IPS DF 6.9 (cell line): ENCODE results near the gene LRRC74B.
"Not testable (repeated sequence)": the region's sequence is repeated elsewhere in the genome, so short reads cannot be mapped to it uniquely, and the experiment has no call there.

Experiments used
- DNase-seq: peaks from one replicate; pipeline ENCODE4 v3.0.0-alpha.2; 2013; ENCODE audit warnings: low read depth, low spot score
- H3K27ac ChIP-seq: one replicate; pipeline ENCODE4 v1.5.1; 2013; ENCODE audit warnings: low read length, control low read depth
- H3K27me3 ChIP-seq: 2 replicates; pipeline ENCODE4 v1.6.1; 2013; ENCODE audit warnings: mild to moderate bottlenecking, low read length; ENCODE audit not compliant: control insufficient read depth, insufficient read depth
- H3K36me3 ChIP-seq: 2 replicates; pipeline ENCODE4 v1.6.1; 2013; ENCODE audit warnings: low read length; ENCODE audit not compliant: control insufficient read depth, insufficient read depth
- H3K4me1 ChIP-seq: 2 replicates; pipeline ENCODE4 v1.6.1; 2013; ENCODE audit warnings: low read length; ENCODE audit not compliant: control insufficient read depth, insufficient read depth
- H3K4me3 ChIP-seq: 2 replicates; pipeline ENCODE4 v1.5.1; 2013; ENCODE audit warnings: mild to moderate bottlenecking, low read length
- H3K9me3 ChIP-seq: 2 replicates; pipeline ENCODE4 v1.6.1; 2013; ENCODE audit warnings: low read length, inconsistent platforms; ENCODE audit not compliant: control insufficient read depth, insufficient read depth
- WGBS: extraction: QIAGEN DNeasy Blood & Tissue Kit; methylation state at CpG from one replicate; pipeline ENCODE4 v1.1.7; 2013; ENCODE audit warnings: mixed read lengths, missing lambda C conversion rate; ENCODE audit not compliant: insufficient read length, insufficient coverage; 5-methylcytosine and 5-hydroxymethylcytosine counted together

Gene LRRC74B

DNA sequence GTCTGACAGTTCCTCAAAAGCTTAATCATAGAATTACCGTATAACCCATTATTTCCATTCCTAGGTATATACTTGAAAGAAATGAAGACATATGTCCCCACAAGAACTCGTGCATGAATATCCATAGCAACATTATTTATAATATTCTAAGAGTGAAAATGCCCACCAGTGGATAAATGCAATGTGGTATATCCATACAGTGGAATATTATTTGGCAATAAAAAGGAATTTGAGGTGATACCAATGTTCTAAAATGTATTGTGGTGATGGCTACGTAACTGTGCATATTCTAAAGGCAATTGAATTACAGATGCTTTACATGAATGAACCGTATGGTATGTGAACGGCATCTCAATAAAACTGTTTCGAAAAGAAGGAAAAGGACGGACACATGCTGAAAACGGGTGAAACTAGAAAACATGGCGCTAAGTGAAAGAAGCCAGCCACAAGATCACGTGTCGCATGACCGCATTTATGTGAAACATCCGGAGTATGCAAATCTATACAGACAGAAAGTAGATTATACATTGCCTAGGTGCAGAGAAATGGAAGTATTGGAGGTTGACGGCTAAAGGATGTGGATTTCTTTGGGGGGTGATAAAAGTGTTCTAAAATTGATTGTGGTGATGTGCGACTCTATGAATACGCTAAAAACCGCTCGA is 16.0 kb downstream of the LRRC74B start:
- not testable (repeated sequence) for H3K4me3 ChIP-seq, DNase-seq, H3K36me3 ChIP-seq, H3K9me3 ChIP-seq, H3K27ac ChIP-seq, H3K4me1 ChIP-seq, H3K27me3 ChIP-seq
- no CpG with 5 or more reads among the region's 18 CpGs for WGBS

DNA sequence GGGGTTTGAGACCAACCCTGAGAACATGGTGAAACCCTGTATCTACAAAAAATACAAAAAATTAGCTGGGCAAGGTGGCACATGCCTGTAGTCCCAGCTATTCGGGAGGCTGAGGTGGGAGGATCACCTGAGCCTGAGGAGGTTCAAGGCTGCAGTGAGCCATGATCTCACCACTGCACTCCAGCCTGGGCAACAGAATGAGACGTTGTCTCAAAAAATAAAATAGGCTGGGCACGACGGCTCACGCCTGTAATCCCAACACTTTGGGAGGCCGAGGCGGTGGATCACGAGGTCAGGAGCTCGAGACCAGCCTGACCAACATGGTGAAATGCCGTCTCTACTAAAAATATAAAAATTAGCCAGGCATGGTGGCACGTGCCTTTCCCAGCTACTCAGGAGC is 18.7 kb downstream of the LRRC74B start:
- H3K4me3 ChIP-seq, H3K27ac ChIP-seq, DNase-seq, H3K36me3 ChIP-seq, H3K4me1 ChIP-seq, H3K27me3 ChIP-seq, H3K9me3 ChIP-seq: not testable (repeated sequence)
- WGBS: no CpG with 5 or more reads among the region's 11 CpGs

DNA sequence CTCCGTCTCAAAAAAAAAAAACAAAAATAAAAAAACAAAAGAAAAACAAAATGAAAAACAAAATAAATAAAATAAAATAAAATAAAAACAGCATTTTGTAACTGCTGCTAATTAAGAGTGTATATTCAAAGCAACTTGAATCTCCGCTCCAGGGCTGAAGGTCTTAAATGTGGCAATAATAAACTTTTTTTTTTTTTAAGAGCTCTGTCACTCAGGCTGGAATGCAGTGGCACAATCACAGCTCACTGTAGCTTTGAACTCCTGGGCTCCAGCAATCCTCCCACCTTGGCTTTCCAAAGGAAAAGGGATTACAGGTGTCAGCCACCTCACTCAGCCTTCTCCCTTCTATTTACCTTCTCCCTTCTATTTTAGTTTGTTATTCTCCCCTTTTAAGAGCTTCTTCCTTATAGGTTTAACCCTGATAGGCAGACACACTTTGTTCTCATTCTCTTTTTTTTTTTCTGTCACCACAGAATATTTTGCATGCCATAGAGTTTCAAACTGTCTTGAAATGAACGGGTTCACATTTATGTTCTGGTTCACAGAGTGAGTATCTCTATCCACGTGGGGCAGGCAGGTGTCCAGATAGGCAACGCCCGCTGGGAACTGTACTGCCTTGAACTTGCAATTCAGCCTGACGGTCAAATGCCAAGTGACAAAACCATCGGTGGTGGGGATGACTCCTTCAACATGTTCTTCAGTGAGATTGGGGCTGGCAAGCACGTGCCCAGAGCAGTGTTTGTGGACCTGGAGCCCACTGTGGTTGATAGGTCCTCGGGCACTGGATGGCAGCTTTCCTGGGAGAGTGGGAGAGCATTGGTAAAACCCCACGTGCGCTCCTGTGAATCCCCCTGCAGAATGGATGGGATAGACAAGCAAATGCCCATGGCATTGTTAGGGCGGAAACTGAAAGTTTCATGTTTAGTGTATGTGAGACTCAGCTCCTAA is 19.4 kb downstream of the LRRC74B start:
- Histone ChIP-seq H3K9me3 (no peaks in the 10 kb centered on the region), H3K36me3 (no peaks in the 10 kb centered on the region), H3K27me3 (no peaks in the 10 kb centered on the region), H3K4me1 (no peaks in the 10 kb centered on the region), H3K4me3 (no peak overlapping the region), H3K27ac (no peak overlapping the region)
- no peak for DNase-seq
- no CpG with 5 or more reads among the region's 13 CpGs for WGBS

DNA sequence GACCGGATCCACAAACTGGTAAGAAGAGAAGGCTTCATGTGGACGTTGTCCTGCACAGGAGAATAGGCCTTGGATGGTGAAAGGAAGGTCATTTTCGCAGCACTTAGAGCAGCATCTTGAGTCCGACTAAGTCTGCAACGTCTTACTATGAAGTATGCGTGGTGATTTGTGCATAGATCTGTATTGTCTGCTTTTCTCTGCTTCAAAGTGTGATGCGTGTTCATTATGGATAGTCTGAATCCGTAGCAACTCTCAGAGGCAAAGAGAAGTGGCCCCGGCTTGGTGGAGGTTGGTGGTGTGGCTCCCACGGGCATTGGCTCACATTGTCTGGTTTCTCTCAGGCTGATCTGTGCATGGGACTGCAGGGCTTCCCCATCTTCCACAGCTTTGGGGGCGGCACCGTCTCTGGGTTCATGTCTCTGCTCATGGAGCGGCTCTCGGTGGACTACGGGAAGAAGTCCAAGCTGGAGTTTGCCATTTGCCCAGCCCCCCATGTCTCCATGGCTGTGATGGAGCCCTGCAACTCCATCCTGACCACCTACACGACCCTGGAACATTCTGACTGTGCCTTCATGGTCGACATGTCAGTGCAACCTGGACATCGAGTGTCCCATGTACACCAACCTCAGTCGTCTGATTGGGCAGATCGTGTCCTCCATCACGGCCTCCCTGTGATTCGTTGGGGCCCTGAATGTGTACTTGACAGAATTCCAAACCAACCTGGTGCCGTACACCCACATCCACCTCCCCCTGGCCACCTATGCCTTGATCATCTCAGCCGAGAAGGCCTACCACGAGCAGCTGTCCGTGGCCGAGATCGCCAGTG is 21.5 kb downstream of the LRRC74B start:
- Histone ChIP-seq H3K9me3 (no peaks in the 10 kb centered on the region), H3K4me3 (no peak overlapping the region), H3K27ac (no peak overlapping the region), H3K27me3 (no peaks in the 10 kb centered on the region), H3K4me1 (no peaks in the 10 kb centered on the region), H3K36me3 (no peaks in the 10 kb centered on the region)
- WGBS: no CpG with 5 or more reads among the region's 28 CpGs
- no peak for DNase-seq

DNA sequence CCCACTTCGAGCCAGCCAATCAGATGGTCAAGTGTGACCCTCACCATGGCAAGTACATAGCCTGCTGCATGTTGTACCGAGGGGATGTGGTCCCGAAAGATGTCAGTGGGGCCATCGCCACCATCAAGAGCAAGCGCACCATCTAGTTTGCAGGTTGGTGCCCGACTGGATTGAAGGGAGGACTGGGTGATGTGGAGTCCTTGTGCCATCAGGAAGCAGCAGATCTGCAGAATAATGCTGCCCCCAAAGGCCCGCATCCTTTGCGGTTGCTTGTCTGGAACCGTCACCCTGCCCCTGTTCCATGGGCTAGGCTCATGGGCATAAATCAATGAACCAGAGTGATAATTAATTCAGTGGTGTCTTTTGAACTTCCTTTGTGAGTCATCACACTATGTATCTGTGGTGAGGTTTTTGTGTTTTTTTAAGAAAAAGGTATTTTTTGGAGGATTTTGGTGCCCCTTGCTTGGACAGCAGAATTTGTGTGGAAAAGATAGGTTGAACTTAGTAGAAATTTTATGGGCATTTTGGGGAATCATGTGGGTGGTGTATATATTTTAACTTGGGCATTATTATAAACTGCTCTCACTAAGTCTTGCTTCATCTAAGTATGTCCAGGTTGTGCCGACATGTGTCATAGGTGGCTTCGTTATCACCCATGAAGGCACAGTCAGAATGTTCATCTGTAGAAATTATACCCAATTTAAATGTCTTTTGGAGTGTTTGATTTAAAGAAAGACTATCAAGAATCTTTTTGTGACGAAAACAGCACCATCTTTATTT is 22.3 kb downstream of the LRRC74B start:
- no peak for DNase-seq
- no peaks in the 10 kb centered on the region for H3K4me1 ChIP-seq
- no peak overlapping the region for H3K27ac ChIP-seq
- WGBS: no CpG with 5 or more reads among the region's 12 CpGs
- no peaks in the 10 kb centered on the region for H3K9me3 ChIP-seq
- no peaks in the 10 kb centered on the region for H3K27me3 ChIP-seq
- H3K36me3 ChIP-seq: no peaks in the 10 kb centered on the region
- H3K4me3 ChIP-seq: no peak overlapping the region

DNA sequence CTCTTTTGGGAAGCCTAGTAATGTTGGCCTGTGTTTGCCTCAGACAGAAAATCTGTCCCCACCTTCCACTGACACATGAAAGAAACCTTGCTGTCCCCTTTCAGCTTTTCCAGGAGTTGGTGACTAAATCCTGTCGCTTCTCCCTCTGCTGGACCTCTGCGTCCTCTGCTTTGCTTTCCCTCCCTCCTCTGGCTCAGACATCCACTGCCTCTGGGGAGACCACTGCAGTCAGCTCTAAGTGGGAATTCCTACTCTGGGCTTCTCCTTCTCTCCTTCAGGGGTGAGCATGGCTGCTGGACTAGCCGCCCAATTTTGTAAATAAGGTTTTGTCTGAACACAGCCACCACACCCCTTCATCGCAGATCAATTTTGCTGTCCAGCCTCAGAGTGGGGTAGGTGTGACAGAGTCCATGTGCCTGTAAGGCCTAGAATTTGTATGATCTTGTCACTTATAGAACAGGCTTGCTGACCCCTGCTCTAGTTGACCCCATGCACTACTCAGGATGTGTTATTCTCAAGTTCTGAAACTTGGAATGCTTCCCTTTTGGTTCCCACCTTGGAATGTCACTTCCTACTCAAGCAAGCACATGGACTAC is 23.0 kb downstream of the LRRC74B start:
- Histone ChIP-seq H3K27me3 (no peaks in the 10 kb centered on the region), H3K9me3 (no peaks in the 10 kb centered on the region), H3K27ac (no peak overlapping the region), H3K36me3 (no peaks in the 10 kb centered on the region), H3K4me1 (no peaks in the 10 kb centered on the region), H3K4me3 (no peak overlapping the region)
- no peak for DNase-seq
- no CpG with 5 or more reads among the region's 4 CpGs for whole genome bisulfite sequencing

DNA sequence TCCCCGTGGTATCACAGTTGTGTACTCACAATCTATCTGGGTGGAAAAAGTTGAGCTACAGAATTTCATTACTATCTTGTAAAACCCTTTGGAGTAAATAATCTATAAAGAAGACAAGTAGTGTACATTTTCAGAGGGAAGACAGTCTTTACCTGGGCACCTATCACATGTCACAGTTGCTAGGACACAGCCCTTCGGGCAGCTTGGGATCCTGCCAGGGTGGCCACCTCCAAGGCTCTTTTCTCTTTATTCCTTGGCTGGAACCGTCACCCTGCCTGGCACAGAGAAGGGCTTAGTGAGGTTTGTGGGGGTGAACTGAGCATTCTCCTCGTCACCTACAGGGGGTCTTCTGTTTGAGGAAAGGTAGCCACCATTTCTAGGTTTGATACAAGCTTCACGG is 23.6 kb downstream of the LRRC74B start:
- no peaks in the 10 kb centered on the region for H3K9me3 ChIP-seq
- WGBS: no CpG with 5 or more reads among the region's 5 CpGs

DNA sequence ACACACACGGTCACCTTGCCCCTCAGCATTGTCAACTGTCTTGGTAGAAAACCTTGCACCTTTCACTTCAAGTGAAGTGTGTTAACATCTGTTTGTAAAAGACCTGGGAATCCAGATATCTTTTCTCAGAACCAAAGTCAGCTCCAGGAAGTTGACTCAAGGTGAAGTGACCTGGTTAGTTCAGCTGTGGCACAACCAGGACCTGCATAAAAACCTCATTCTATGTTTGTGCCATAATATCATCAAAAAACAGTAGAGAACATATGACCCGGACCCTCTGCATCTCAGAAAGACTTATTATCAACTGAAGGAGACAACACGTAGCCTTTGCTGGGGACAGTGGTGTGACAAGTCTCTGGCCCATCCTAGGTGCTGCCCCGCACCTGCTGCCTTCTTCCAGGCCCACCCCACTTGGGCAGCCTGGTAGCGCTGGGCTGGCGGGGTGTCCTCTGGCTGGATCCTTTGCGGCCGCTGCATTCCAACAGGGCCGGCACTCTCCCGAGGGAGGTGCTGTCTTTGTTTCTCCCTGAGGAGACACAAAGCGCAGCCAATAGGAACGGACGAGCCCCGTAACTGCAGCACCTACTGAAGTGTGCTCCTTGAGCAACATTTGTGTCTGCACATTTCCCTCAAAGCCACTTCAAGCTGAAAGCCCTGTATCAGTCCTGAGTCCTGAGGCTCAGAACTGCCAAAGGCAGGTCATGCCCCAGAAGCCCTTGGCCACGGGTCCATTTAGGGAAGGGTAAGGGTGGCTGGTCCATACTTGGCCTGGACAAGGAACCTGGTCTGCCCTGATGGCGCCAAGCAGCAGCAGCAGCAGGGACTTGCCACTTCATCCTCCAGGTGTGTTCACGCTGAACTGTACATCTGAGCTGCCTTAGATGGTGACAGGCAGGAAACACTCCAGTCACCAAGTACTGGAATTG is 25.2 kb downstream of the LRRC74B start:
- DNase-seq: no peak
- Histone ChIP-seq H3K27ac (no peak overlapping the region), H3K27me3 (no peaks in the 10 kb centered on the region), H3K4me3 (no peak overlapping the region), H3K4me1 (no peaks in the 10 kb centered on the region), H3K9me3 (no peaks in the 10 kb centered on the region), H3K36me3 (no peaks in the 10 kb centered on the region)
- no CpG with 5 or more reads among the region's 17 CpGs for WGBS

More for the DNA sequence above, 23.6 kb downstream of the LRRC74B start:
- H3K4me1 ChIP-seq: no peaks in the 10 kb centered on the region
- H3K4me3 ChIP-seq: no peak overlapping the region
- DNase-seq: no peak
- no peaks in the 10 kb centered on the region for H3K36me3 ChIP-seq
- no peak overlapping the region for H3K27ac ChIP-seq
- H3K27me3 ChIP-seq: no peaks in the 10 kb centered on the region

DNA sequence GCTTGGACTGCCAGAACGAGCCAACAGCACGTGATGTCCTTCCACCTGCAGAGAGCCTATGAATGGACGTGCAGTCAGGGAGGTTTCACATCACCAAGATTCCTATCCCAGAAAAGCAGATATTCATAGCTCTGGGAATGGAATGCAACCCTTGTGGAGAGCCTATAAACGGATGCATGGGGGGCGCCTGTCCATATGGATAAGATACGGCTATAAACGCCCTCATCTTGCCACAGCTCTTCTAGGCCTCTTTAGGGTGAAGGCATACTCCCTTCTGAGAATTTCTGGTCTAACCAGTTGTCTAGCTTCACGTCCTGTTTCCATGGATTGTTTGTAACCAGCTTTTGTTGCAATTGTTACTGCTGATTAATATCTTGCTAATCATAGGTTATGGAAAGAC is 26.1 kb downstream of the LRRC74B start:
- WGBS: no CpG with 5 or more reads among the region's 8 CpGs
- not testable (repeated sequence) for H3K4me3 ChIP-seq, H3K4me1 ChIP-seq

More for the DNA sequence above, 26.1 kb downstream of the LRRC74B start:
- not testable (repeated sequence) for H3K36me3 ChIP-seq, H3K27me3 ChIP-seq, H3K27ac ChIP-seq, H3K9me3 ChIP-seq, DNase-seq
